ENCODE results near the gene CD4. TPM values are rescaled to one million over a fixed set of nuclear protein-coding genes. Genes with fewer than 3 reads are reported as not detected.

The CD4 gene
- total and polyA plus RNA-seq, 2 of the 4 experiments (the other 2 are of a cell fraction): 5.7 to 15.0 TPM

GRCh38 chr12:6863586-6864321 lies 74.4 kb downstream of the CD4 start:
- Histone ChIP-seq H4K5ac (ENCODE audit: low read depth, low read length) (no peak overlapping the region), H2AK9ac (replicated peaks; ENCODE audit: low read depth, low read length, poor library complexity) (no peak overlapping the region), H3K9me1 (ENCODE audit: insufficient read depth, low read length) (0 out of 2 replicates have a peak, but pooled peaks cover 7% of the 10 kb centered on the region), H3K18ac (ENCODE audit: low read depth, low read length) (no peak overlapping the region), H4K20me1 (ENCODE audit: insufficient read depth, low read length) (peaks cover 12% of the 10 kb centered on the region), H3K36me3 (ENCODE audit: control insufficient read depth, insufficient read depth, low read length) (peaks cover 58% of the 10 kb centered on the region), H2BK5ac (ENCODE audit: low read depth, low read length, poor library complexity, severe bottlenecking) (no peak overlapping the region), H3K79me1 (ENCODE audit: low read depth in 1 of 2, low read length in 2 of 2) (peaks cover 0 to 17% of the 10 kb centered on the region in 2 experiments; a peak in 3 of 4 replicates), H3K9ac (ENCODE audit: low read depth, low read length) (no peak overlapping the region), H3K14ac (replicated peaks; ENCODE audit: low read depth, low read length) (no peak overlapping the region), H3K27me3 (ENCODE audit: control insufficient read depth, insufficient read depth, low read length) (no peaks in the 10 kb centered on the region), H2AFZ (replicated peaks; ENCODE audit: low read length, poor library complexity) (no peak overlapping the region), H3K27ac (ENCODE audit: insufficient read depth, low read length) (no peak overlapping the region), H2BK15ac (ENCODE audit: low read depth, low read length) (no peak overlapping the region), H3K4me1 (ENCODE audit: control insufficient read depth, insufficient read depth, low read length) (peaks cover 4% of the 10 kb centered on the region), H3K4me2 (ENCODE audit: low read depth, low read length) (no peak overlapping the region), H4K91ac (ENCODE audit: insufficient read depth, low read depth, low read length) (no peak overlapping the region), H3K4me3 (ENCODE audit: insufficient read depth, low read depth, low read length) (no peak overlapping the region), H3K4ac (ENCODE audit: low read depth, low read length) (no peak overlapping the region), H2BK20ac (ENCODE audit: low read depth, low read length) (no peak overlapping the region), H3K56ac (ENCODE audit: extremely low read depth, insufficient read depth, low read length) (no peak overlapping the region), H3K23ac (ENCODE audit: low read depth, low read length) (no peak overlapping the region), H4K8ac (ENCODE audit: low read depth in 2 of 2, low read length in 2 of 2) (no peak overlapping the region), H3K9me3 (ENCODE audit: control insufficient read depth, insufficient read depth, low read length) (no peaks in the 10 kb centered on the region), H2AK5ac (ENCODE audit: low read depth, low read length) (no peak overlapping the region), H2BK120ac (ENCODE audit: low read depth, low read length) (no peak overlapping the region)
- ATAC-seq (ENCODE audit: low read depth) (no peak), DNase-seq (no peak)
- dilution Hi-C loops (cut with HindIII; ENCODE audit: low sequenced_read_pairs, unreplicated experiment) (no loop called here), intact Hi-C loops (cut with micrococcal nuclease) (no loop called here), in situ Hi-C loops (cut with MboI; ENCODE audit: low sequenced_read_pairs) (no loop called here)
- TF ChIP-seq CTCF (conservative IDR thresholded peaks at IDR 0.05; ENCODE audit: low read depth, low read length) (no peak), SMC3 (IDR thresholded peaks at IDR 0.05; ENCODE audit: low read depth, low read length) (no peak), MAFK (IDR thresholded peaks at IDR 0.05; ENCODE audit: low read depth, low read length) (no peak), BHLHE40 (IDR thresholded peaks at IDR 0.05; ENCODE audit: low read depth, low read length) (no peak), MXI1 (IDR thresholded peaks at IDR 0.05; ENCODE audit: borderline replicate concordance, low read depth, low read length) (no peak), POLR2A (IDR thresholded peaks at IDR 0.05; ENCODE audit: low read depth, low read length) (no peak), ELK1 (IDR thresholded peaks at IDR 0.05; ENCODE audit: borderline replicate concordance, low read depth, low read length) (no peak)
- ChIA-PET CTCF (no interaction called here), POLR2A (ENCODE audit: unreplicated experiment) (interaction anchor here (1.1 kb wide), 1 partner anchor 11 kb away, joined by 3 read pairs; no protein-coding TSS in a partner anchor)
- 96% methylated on average over 5 of the region's 16 CpGs; no CpG with 5 or more reads in 1 of the 2 experiments for WGBS, 2 experiments (ENCODE audit: extremely low coverage in 2 of 2, insufficient read length in 1 of 2)
- BruUV-seq (replicated peaks): no TSS peak
